GM19239 (cell line): ENCODE data around the gene KIR3DL2.
"Not testable (repeated sequence)": the region's sequence is repeated elsewhere in the genome, so short reads cannot be mapped to it uniquely, and the experiment has no call there.

ENCODE experiments used
- DNase-seq: peaks from one replicate; pipeline ENCODE4 v3.0.0; 2011; ENCODE audit warnings: low spot score; ENCODE audit not compliant: insufficient read length
- FAIRE-seq: peaks from 2 replicates; lab custom pipeline; 2011; peaks lifted over from hg19 to GRCh38; lab: Jason Lieb, UNC

Gene KIR3DL2

DNA sequence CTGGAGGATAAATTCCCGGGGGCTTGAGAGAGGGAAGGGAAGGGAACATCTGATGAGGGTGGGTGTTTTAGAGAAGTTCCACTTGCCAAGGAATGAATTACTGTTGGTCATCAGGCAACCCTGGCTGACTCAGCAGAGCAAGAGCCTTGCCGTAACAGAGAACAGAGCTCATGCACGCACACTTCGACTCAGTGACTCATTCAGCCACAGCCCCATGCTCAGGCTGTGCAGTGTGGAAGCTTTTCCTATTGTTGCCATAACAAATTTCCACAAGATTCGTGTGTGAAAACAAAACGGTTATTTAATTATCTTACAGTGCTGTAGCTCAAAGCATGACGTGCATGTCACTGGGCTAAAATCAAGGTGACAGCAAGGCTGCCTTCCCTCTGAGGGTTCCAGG, 9.2 kb downstream of the KIR3DL2 start:
- DNase-seq, FAIRE-seq: not testable (repeated sequence)

DNA sequence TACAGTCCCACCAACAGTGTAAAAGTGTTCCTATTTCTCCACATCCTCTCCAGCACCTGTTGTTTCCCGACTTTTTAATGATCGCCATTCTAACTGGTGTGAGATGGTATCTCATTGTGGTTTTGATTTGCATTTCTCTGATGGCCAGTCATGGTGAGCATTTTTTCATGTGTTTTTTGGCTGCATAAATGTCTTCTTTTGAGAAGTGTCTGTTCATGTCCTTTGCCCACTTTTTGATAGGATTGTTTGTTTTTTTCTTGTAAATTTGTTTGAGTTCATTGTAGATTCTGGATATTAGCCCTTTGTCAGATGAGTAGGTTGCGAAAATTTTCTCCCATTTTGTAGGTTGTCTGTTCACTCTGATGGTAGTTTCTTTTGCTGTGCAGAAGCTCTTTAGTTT, 13.2 kb downstream of the KIR3DL2 start:
- DNase-seq, FAIRE-seq: not testable (repeated sequence)

DNA sequence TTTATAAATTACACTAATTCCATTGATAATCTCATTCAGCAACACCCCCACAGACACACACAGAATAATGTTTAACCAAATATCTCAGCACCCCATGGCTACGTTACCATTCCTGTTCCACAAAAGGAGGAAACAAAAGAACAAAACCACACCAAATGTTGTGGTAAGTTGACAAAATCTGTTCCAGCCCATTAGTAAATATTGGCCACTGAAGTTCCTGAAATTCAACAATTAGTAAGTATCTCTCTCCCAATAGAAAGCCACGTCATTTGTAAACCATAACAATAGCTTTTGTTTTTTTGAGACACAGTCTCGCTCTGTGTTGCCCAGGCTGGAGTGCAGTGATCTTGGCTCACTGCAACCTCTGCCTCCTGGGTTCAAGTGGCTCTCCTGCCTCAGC, 21.5 kb downstream of the KIR3DL2 start:
- DNase-seq (no peak), FAIRE-seq (no peak)

DNA sequence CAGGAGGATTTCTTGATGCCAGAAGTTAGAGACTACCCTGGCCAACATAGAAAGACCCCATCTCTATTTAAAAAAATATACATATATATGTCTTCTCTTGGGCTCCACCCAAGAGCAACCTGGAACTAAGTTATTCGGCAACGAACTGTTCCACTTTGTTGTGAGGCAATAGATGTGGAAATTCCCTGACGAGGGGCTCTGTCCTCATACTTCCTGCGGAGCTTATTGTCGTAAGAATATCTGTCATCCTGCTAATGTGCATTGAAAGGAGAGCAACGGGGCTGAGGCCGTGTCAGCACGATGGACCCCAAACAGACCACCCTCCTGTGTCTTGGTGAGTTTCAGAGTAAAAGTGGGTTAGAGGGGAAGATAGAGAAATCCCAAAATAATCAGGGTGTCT, 23.7 kb downstream of the KIR3DL2 start, which contains the start of gene FCAR:
Gene FCAR, plus strand, starts transcription at position 246 of the 400 bp plus-strand sequence. Its CDS starts 55 bp downstream, at position 301.
- no peak for DNase-seq
- no peak for FAIRE-seq

DNA sequence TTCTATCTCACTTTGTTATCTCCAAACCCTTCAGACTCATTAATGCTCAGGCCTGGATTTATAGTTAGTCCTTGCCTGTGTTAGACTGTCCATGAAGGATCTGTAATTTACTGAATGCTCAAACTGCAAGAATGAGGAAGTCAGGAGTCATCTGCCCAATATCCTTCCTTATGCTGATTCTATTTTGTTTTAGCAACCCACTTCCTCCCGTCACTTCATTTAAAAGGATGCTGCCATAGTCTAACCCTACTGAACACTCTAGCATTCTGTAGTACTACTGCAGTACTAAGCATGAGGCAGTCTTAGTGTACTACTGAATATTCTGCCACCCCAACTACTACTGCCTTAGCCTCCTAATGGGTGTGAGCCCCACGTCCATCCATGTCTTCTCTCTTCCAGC, 25.3 kb downstream of the KIR3DL2 start:
- DNase-seq (no peak), FAIRE-seq (no peak)

DNA sequence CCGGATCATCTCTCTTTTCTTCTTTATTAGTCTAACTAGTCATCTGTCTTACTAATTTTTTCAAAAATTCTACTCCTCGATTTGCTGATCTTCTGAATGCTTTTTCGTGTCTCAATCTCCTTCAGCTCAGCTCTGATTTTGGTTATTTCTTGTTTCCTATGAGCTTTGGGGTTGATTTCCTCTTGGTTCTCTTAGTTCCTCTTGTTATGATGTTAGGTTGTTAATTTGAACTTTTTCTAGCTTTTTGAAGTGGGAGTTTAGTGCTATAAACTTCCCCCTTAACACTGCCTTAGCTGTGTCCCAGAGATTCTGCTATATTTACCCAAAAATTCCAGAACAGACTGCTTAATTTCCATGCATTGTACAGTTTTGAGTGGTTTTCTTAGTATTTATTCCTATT, 27.2 kb downstream of the KIR3DL2 start:
- DNase-seq: no peak
- no peak for FAIRE-seq

DNA sequence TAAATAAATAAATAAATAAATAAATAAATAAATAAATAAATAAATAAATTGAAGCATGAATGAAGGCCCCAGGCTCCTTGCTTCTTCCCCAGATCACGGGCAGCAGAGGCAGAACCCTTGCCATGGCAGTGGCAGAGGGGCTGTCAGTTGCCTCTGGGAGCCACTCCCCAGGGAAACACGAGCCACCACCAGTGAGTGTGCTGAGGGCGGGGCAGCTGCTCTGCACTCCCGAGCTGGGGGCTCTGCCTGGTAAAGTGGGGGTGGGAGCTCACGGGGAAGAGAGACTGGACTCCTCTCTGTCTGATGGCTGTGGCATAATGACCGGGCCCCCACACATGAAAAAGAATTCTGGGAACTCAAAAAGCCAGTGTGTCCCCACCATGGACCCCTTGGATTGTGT, 31.6 kb downstream of the KIR3DL2 start:
- FAIRE-seq (no peak), DNase-seq (no peak)

DNA sequence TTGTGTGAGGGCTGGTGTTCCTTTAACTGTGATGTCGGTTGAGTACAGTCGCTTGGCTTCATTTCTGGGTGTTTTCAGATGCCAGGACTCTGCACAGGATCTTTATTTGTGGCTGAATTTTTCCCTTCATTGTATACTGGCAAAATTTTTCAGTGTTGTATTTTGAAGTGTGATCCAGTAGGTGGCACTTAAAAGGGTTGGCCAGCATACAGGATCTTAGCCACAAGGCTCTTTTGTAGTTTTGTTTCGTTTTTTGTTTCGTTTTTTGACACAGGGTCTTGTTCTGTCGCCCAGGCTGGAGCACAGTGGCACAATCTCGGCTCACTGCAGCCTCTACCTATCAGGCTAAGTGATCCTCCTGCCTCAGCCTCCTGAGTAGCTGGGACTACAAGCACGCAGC, 32.5 kb downstream of the KIR3DL2 start:
- DNase-seq: no peak

DNA sequence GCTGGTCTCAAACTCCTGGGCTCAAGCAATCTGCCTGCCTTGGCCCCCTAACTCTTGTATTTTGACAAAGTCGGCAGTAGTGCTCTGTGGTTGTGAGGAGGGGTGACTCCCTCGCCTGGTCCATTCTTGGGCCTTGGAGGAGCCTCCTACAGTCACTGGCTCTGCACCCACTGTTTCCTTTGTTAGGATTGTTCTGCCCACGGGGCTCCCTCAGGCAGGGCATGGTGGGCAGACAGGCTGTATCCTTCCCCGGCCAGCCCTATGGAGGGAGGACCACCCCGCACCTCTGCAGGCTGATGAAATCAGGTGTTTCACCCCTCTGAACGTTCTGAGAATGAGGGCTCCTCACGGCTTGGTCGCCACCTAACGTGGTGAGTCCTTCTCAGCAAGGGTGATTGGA, 33.0 kb downstream of the KIR3DL2 start:
- no peak for FAIRE-seq
- no peak for DNase-seq

More for the DNA sequence above, 32.5 kb downstream of the KIR3DL2 start:
- FAIRE-seq: no peak

DNA sequence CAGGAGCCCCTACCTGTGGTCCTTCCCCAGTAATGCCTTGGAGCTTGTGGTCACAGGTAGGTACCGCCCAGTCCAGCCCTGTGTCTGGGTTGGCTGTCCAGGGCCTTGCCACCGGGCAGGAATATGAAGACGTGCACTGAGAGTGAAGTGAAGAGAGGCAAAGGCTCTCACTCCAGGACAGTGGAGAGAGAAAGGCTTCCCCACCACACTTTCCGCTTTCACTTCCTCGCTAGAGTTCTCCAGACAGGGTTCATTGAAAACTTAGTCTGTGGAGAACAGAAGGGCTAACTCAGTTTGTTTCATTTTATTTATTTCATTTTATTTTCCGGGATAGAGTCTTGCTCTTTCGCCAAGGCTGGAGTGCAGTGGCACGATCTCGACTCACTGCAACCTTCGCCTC, 38.0 kb downstream of the KIR3DL2 start:
- no peak for FAIRE-seq

DNA sequence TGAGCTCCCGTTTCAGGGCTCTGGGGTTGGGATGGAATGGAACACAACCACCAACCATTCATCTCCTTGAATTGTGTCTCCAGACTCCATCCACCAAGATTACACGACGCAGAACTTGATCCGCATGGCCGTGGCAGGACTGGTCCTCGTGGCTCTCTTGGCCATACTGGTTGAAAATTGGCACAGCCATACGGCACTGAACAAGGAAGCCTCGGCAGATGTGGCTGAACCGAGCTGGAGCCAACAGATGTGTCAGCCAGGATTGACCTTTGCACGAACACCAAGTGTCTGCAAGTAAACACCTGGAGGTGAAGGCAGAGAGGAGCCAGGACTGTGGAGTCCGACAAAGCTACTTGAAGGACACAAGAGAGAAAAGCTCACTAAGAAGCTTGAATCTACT, 39.3 kb downstream of the KIR3DL2 start:
- FAIRE-seq (no peak), DNase-seq (no peak)

More for the DNA sequence above, 38.0 kb downstream of the KIR3DL2 start:
- DNase-seq: no peak

DNA sequence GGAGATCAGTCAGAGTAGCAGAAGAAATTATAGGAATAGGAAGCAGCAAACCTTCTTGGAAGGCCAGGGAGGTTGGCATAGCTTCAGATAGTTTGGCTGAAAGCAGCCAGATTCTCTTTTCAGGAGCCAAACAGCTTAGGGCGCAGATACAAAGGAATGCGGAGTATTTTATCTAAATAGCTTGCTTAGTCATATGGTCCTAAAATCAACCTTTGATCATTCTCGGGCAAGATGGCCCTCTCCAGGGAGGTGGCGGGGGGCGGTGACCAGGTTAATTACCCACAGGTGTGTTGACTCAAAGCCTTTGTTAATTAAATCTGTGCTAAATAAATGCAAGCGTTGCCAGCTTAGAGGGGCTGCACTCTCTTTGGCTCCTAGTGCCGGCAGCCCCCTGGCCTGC, 43.2 kb downstream of the KIR3DL2 start:
- no peak for FAIRE-seq
- no peak for DNase-seq

DNA sequence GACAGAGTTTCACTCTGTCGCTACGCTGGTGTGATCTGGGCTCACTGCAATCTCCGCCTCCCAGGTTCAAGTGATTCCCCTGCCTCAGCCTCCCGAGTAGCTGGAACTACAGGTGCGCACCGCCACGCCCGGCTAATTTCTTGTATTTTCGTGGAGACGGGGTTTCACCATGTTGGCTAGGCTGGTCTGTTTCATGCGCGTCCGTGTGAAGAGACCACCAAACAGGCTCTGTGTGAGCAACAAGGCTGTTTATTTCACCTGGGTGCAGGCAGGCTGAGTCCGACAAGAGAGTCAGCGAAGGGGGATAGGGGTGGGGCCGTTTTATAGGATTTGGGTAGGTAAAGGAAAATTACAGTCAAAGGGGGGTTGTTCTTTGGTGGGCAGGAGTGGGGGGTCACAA, 43.9 kb downstream of the KIR3DL2 start:
- not testable (repeated sequence) for DNase-seq, FAIRE-seq

DNA sequence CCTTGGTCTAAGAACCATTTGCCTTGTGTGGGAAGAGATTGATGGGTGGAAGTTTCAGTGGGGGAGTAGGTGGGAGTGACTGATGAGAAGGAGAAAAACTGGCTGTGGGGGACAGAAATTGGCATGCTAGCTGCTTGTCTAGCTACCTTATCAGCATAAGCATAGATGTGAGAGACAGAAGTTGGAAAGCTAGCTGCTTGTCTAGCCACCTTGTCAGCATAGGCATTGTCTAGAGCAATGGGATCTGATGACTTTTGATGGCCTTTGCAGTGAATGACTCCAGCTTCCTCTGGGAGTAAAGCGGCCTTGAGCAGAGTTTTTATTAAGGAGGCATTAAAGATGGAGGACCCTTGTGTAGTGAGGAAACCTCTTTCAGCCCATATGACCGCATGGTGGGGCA, 45.8 kb downstream of the KIR3DL2 start:
- FAIRE-seq: no peak
- DNase-seq: no peak

DNA sequence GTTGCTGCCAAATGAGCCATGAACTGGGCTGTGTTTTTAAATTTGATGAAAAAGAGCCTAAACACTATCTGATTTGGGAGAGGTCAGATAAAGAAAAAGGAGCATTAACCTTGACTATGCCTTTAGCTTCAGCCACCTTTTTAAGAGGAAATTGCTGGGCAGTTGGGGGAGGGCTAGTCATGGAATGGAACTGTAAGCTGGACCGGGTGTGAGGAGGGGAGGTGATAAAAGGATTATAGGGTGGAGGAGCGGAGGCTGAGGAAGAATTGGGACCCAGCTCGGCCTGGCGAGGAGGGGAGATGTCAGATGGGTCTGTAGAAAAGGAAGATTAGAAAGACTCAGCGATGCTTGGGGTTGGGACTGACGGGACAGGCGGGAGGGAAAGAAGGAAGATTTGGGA, 48.4 kb downstream of the KIR3DL2 start:
- FAIRE-seq, DNase-seq: not testable (repeated sequence)

DNA sequence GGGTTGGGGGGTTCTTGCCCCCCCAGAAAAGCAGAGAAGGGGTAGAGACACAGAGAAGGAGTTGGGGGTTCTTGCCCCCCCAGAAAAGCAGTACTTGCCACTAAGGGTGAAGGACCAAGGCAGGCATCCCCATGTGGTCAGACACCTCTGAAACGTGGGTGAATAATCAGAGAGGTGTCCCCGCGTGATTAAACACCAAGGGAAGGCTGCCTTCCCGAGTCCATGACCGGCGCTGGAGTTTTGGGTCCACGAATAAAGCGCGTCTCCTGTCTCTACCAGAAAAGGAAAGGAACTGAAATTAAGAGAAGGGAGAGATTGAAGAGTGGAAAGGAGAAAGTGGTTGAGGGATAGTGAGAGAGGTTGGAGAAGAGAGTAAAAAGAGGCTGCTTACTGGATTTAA, 49.4 kb downstream of the KIR3DL2 start:
- not testable (repeated sequence) for FAIRE-seq, DNase-seq

DNA sequence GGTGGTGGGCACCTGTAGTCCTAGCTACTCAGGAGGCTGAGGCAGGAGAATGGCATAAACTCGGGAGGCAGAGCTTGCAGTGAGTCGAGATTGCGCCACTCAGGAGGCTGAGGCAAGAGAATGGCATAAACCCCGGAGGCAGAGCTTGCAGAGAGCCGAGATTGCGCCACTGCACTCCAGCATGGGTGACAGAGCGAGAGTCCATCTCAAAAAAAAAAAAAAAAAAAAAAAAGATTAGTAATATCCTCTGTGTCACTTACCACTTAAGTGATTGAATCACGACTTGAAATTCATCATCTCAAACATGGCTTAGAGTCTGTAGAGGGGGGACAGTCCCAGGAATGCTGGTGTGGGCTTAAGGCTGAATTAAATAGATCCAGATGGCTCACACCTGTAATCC, 50.9 kb downstream of the KIR3DL2 start:
- not testable (repeated sequence) for FAIRE-seq, DNase-seq

DNA sequence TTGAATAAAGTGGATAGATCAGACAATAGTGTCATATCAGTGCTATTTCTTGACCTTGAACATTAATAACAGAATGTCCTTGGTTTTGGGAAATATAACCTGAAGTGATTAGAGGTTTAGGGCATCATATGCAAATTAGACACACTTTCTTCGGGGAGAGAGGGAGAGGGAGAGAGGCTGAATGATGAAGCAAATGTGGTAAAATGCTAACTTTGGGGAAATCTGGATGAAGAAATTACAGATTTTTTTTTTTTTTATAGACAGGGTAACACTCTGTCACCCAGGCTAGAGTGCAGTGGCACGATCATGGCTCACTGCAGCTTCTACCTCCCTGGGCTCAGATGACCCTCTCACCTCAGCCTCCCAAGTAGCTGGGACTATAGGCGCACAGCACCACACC, 51.8 kb downstream of the KIR3DL2 start:
- DNase-seq (no peak), FAIRE-seq (no peak)

DNA sequence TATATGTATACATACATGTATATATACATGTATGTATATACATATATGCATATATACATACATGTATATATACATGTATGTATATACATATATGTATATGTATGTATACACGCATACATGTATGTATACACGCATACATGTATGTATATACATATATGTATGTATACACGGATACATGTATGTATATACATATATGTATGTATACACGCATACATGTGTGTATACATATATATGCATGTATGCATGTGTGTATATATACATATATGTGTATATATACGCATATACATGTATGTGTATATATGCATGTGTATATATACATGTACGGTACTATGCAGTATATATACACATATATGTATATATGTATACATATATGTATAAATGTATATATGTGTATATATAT, 53.1 kb downstream of the KIR3DL2 start:
- FAIRE-seq (no peak), DNase-seq (no peak)

DNA sequence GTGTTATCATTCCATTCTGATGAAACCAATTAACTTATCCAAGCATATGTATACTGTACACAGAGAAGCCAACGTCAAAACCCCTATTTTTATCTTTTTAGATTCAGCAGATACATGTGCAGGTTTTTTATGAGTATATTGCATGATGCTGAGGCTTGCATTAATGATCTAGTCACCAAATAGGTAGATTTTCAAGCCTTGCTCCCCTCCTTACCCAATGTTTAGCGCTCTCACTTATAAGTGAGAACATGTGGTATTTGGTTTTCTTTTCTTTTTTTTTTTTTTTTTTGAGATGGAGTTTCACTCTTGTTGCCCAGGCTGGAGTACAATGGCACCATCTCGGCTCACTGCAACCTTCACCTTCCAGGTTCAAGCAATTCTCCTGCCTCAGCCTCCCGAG, 54.0 kb downstream of the KIR3DL2 start:
- not testable (repeated sequence) for DNase-seq, FAIRE-seq

DNA sequence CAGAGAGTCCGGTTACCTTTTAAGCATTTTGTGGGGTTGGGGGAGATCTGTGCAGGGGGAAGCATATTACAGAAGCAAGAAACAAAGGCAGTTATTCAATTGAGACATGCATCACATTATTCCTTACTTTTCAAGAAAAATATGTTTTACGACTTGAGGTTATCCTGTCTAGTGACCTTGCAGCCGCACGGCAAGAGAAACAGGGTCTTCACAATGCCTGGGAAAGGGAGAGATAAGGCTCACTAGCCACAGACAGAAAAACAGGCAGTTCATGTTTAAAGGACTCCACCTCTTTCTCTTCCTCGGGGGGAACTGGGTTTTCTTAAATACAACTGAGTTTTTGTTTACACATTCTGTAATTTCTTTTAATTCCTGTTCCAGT, 55.2 kb downstream of the KIR3DL2 start:
- DNase-seq: no peak
- FAIRE-seq: no peak

DNA sequence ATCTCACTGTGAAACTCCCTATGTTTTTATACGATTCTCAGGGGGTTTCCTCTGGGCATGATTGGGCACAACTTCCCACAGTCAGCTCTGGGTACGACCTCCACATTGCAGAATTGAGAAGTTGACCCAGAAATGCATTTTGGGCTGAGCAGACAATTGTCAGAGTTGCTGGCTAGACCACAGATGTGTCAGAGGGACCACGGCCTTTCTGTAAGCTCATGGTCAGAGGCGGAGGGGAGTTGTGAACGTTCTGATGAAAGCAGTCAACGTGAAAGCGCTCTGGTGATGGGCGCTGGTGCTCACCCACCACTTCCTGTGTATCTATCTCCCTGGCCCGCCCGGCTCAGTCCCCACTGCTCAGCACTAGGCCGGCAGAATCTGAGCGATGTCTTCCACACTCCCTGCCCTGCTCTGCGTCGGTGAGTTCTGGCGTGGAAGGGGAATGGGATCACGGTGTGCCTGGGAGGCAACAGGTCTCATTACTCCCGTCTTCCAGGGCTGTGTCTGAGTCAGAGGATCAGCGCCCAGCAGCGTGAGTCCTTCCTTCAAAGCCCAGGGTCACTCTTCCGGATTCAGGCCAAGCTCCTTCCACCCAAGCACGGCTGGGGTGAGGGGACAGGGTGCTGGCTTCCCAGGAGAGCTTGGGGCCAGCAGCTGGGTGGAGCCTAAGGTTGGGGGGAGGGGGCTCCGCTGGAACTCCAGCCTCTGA, 55.7 kb downstream of the KIR3DL2 start, which contains the start of gene NCR1:
Gene NCR1, plus strand, starts transcription at position 346 of the 709 bp plus-strand sequence. Its CDS starts 40 bp downstream, at position 386.
- no peak for DNase-seq
- FAIRE-seq: no peak
